Mammary epithelial cell (primary cell): ENCODE results near the gene SEL1L.

Experiments used
- EZH2 ChIP-seq: IDR thresholded peaks from 2 replicates; pipeline ENCODE4 v1.6.1; 2012; ENCODE audit warnings: low read length, inconsistent platforms, borderline replicate concordance
- TF ChIP-seq, protein P1 (sequence below), 2 donors: IDR thresholded peaks in 1 of 2; conservative IDR thresholded peaks in 1 of 2; 2 replicates each; pipeline ENCODE4 v1.5.1; 2011 to 2012; ENCODE audit warnings: inconsistent platforms in 2 of 2, low read length in 2 of 2, mild to moderate bottlenecking in 2 of 2, control low read depth in 1 of 2, low read depth in 1 of 2; ENCODE audit not compliant: insufficient read depth in 1 of 2; ENCODE audit errors: extremely low read depth in 1 of 2

DNA sequence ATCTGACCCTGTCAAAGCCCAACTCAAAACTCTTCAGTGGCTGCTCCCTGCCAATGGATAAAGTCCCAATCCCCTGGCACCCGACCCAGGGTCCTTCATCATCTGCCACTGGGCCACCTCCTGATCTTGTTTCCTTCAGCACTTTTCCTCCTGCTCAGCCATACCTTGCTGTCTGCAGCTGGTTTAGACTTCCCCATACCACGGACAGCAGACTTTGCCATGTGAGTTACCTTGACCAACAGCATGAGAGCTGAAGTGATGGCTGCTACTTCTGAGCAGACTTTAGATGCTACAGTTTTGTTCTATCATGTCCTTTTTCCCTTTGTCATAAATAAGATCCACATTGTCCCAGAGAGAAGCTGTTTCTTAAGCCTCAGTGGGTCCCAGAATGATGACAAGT, 100.3 kb downstream of the SEL1L start:
- TF ChIP-seq, protein P1, sequence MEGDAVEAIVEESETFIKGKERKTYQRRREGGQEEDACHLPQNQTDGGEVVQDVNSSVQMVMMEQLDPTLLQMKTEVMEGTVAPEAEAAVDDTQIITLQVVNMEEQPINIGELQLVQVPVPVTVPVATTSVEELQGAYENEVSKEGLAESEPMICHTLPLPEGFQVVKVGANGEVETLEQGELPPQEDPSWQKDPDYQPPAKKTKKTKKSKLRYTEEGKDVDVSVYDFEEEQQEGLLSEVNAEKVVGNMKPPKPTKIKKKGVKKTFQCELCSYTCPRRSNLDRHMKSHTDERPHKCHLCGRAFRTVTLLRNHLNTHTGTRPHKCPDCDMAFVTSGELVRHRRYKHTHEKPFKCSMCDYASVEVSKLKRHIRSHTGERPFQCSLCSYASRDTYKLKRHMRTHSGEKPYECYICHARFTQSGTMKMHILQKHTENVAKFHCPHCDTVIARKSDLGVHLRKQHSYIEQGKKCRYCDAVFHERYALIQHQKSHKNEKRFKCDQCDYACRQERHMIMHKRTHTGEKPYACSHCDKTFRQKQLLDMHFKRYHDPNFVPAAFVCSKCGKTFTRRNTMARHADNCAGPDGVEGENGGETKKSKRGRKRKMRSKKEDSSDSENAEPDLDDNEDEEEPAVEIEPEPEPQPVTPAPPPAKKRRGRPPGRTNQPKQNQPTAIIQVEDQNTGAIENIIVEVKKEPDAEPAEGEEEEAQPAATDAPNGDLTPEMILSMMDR (conservative IDR thresholded peaks at IDR 0.05 in 1 of 2, IDR thresholded peaks at IDR 0.05 in 1 of 2; ENCODE audit: extremely low read depth in 1 of 2, insufficient read depth in 1 of 2, low read depth in 1 of 2, low read length in 2 of 2) = no peak
- no peak for TF ChIP-seq EZH2
